ENCODE results near the gene LRFN3.
A peak's percentile ranks its signal among the peaks of the same experiment; 100 is the strongest.
"Not testable (repeated sequence)": the region's sequence is repeated elsewhere in the genome, so short reads cannot be mapped to it uniquely, and the experiment has no call there.

Gene LRFN3

DNA sequence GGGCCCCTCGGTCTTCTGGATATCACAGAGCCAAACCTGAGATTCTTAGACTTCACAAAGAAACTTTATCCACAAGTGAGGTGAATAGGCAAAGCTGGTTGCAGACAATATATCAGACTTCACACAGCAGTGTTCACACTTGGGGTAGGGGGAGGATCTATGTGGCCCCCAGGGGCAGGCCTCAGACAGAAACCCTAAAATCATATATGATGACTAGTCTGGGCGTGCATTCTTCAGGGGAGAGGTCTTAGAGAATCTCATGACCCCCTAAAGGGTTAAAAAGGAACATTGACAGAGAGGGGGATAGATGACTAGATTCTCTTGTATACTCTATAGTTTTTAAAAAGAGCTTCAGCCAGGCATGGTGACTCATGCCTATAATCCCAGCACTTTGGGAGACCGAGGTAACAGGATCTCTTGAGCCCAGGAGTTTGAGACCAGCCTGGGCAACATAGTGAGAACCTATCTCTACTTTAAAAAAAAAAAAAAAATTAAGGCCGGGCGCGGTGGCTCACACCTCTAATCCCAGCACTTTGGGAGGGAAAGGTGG, 30.9 kb upstream of the LRFN3 start:
- no peak for DNase-seq (ENCODE audit: low read depth)

- no peak for DNase-seq (ENCODE audit: low read depth)
Observed at GRCh38 chr19:35907377-35907745, 28.8 kb upstream of the LRFN3 start.

DNA sequence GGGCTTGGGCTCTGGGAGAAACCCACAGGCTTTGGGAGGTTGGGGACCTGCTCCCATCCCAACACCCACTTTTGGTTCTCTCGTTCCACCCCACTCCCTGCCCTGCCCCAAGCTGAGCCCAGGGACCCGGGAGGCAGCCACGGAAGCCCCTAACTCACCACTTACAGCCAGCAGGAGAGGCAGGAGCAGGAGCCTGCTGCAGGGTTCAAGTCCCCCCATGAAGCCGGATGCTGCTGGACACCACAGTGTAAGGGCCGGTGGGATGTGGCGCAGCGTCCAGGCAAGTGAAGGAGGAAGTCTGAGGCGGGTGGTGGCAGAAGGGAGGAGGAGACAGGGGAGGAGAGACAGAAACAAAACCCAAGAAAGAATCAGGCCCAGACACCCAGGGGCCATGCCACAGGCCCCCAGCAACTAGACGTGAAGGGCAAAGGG, 28.1 kb upstream of the LRFN3 start, which contains the start of gene TYROBP:
Gene TYROBP, minus strand, starts transcription at position 286 of the 432 bp plus-strand sequence. Its CDS starts 67 bp downstream, at position 219.
- DNase-seq (ENCODE audit: low read depth) = no peak

GRCh38 chr19:35908973-35909683, 27.0 kb upstream of the LRFN3 start:
- no peak for DNase-seq (ENCODE audit: low read depth)

DNA sequence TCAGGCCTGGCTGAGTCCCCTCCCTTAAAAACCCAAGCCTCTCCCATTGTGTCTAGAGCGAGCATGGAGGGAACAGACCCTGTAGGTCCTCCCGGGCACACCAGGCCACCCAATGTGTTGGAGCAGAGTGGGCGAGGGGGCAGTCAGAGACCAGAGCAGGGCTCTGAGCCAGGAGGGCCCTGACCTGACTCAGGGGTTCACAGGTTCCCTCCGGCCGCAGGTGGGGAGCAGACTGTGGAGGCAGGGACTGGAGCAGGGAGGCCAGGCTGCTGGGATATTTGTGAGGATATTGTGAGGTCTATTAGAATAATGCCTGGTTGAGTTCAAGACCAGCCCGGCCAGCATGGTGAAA, 26.5 kb upstream of the LRFN3 start:
- DNase-seq (ENCODE audit: low read depth) = no peak

DNA sequence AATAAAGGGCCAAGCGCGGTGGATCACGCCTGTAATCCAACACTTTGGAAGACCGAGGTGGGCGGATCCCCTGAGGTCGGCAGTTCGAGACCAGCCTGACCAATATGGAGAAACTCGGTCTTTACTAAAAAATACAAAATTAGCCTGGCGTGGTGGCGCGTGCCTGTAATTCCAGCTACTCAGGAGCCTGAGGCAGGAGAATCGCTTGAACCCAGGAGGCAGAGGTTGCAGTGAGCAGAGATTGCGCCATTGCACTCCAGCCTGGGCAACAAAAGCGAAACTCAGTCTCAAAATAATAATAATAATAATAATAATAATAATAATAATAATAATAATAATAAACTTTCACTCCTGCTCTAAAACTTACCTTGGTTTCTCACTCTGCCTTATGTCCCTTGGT, 25.8 kb upstream of the LRFN3 start:
- not testable (repeated sequence) for DNase-seq (ENCODE audit: low read depth)

DNA sequence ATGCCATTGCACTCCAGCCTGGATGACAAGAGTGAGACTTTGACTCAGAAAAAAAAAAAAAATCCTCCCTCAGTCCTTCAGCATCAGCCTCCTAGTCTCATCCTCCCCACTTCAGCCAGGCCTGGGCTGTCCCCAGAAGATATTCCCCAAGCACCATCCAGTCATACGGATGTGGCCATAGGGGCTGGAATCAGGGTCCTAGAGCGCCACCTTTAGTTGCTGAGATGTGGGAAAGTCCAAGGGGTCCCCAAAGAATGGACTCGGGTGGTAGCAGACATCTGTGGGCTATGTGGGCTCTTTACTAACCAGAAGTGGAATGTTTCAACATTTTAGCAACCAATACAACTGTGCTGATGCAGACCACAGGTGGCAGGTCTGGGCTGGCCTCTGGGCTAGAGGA, 25.0 kb upstream of the LRFN3 start:
- no peak for DNase-seq (ENCODE audit: low read depth)

GRCh38 chr19:35911790-35912189, 24.4 kb upstream of the LRFN3 start:
- DNase-seq (ENCODE audit: low read depth) = no peak

GRCh38 chr19:35913589-35913988, 22.6 kb upstream of the LRFN3 start:
- no peak for DNase-seq (ENCODE audit: low read depth)

- no peak for DNase-seq (ENCODE audit: low read depth)
Observed at GRCh38 chr19:35915443-35915842, 20.7 kb upstream of the LRFN3 start.

DNA sequence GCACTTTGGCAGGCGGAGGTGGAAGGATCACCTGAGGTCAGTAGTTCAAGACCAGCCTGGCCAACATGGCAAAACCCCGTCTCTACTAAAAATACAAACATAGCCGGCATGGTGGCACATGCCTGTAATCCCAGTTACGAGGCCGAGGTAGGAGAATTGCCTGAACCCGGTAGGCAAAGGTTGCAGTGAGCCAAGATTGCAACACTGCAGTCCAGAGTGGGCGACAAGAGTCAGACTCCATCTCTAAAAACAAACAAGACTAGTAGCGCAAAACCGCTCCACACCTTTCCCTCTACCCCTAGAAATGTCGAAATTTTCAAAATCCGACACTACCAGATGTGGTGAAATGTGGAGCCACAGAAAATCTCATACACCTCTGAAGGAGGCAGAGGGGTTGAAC, 16.9 kb upstream of the LRFN3 start:
- no peak for DNase-seq (ENCODE audit: low read depth)

- no peak for DNase-seq (ENCODE audit: low read depth)
Observed at GRCh38 chr19:35921012-35921411, 15.2 kb upstream of the LRFN3 start.

DNA sequence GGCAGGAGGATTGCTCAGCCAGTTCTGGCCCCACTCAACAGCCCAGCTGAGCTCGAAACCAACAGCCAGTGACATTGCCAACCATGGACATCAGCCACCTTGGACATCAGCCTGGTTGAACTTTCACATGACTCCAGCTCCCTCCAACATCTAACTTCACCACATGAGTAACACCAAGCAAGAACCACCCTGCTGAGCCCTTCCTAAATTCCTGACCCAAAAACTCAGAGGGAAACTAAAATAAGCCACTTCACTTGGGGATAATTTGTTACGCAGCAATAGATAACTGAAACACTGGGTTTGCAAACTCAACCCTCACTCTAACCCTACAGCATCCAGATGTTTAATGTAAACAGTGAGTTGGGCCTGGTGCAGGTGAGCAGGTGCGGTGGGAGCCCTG, 10.7 kb upstream of the LRFN3 start:
- DNase-seq (ENCODE audit: low read depth) = no peak

GRCh38 chr19:35928507-35928906, 7.7 kb upstream of the LRFN3 start:
- no peak for DNase-seq (ENCODE audit: low read depth)

DNA sequence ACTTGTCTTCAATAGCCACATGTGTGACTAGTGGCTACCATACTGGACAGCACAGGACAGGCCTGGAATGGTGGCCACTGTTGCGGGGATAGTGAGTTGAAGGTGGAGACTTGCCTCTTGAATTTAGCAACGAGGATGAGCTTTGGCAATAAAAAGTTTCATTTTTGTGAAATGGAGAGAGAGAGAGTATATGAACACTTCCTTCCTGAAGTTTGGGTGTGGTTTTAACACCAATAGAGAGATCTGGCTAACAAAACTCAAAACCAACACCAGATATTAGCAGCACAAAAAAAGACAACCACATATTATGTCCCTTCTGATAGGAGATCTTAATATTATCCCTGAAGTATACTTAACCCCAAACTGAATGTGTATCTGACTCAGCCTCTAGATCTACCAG, 6.3 kb upstream of the LRFN3 start:
- DNase-seq (ENCODE audit: low read depth) = no peak

GRCh38 chr19:35931161-35931873, 4.9 kb upstream of the LRFN3 start:
- DNase-seq (ENCODE audit: low read depth) = peak; percentile 99

- DNase-seq (ENCODE audit: low read depth) = no peak
Observed at GRCh38 chr19:35931874-35932202, 4.3 kb upstream of the LRFN3 start.

DNA sequence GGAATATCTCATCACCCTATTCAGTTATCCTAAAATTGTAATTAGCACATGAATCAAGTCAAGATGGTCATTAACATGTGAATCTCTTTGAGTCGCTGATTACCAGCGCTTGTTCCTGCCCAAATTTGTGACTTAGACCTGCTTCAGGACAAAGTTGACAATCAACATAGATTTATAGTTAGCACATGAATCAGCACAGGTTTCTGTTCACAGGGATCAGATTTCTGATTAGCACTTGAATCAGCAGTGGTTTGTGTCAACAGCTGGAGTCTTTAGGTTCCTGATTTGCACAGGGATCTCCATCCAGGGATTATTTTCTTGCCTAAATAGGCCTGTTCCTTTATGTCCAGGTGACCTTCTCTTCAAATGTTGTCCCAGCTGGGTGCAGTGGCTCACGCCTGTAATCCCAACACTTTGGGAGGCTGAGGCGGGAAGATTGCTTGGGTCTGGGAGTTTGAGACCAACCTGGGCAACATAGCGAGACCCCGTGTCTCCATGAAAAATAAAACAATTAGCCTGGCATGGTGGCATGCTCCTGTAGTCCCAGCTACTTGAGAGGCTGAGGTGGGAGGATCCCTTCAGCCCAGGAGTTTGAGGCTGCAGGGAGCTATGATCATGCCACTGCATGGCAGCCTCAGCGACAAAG, 3.8 kb upstream of the LRFN3 start:
- DNase-seq (ENCODE audit: low read depth) = no peak

GRCh38 chr19:35936738-35937268, 629 bp downstream of the LRFN3 start:
- DNase-seq (ENCODE audit: low read depth) = no peak

DNA sequence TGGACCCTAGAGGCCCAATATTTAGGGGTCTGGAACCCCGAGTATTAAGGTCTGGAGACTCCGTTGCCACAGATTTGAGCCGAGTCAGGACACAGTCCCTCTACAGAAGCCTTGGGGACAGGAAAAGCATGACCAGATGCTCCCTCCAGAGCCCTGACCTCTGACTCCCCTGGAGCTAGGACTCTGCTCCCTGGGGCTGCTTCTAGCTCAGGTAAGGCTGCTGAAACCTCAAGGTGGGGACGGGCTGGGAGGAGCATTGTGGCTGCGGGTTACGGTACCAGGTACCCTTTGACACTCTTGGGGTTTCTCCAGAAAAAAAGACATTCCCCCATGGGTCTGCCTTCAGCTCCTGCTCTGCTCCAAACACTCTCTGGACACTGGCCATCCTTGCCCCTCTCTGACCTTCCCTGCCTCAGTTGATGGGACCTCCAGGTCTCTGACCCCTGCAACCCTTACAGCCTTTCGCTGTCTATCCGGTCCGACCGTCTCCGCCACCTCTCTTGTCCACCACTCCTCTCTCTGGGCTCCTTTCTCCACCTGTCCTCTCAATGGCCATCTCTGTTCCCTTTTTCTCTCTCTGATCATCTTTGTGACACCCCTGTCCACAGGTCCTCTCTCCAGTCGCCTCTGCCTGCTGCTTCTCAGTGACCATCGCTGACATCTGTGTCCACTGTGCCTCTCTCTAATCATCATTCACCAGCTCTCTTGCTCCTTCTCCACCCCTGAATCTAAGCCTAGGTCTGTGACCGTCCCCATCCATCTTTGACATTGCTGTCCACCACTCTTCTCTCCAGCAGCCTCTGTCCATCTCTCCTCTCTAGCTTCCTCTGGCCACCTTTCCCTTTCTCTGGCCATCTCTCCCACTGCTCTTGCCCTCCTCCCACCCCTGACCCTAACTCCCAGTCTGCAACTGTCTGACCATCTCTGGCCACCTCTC, 1.4 kb downstream of the LRFN3 start:
- DNase-seq (ENCODE audit: low read depth) = no peak

DNA sequence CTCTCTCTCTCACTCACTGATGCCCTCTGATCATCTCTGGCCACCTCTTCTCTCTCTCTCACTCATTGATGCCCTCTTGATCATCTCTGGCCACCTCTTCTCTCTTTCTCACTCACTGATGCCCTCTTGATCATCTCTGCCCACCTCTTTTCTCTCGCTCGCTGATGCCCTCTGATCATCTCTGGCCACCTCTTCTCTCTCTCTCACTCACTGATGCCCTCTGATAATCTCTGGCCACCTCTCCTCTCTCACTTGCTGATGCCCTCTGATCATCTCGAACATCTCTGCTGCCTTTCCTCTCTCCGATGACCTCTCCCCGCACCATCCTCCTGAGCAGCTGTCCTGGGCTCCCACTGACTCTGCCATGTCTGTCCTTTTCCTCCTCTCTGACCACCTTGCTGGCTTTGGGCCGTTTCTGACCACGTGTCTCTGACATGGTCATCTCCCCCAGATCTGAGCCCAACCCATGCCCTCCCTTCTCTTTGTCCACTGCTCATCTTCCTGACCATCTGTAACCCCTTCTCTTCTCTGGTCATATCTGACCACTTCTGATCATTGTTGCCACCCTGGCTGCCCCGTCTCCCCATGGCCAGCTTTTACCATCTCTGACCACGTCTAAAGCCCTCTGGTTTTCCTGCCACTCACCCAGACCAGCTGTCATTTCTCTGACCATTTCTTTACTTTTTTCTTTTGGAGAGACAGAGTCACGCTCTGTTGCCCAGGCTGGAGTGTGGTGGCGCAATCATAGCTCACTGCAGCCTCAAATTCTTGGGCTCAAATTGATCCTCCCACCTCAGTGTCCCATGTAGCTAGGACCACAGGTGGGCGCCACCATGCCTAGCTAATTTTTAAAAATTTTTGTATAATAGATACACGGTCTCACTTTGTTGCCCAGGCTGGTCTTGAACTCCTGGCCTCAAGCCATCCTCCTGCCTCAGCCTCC, 2.4 kb downstream of the LRFN3 start:
- no peak for DNase-seq (ENCODE audit: low read depth)
